HepG2 (cell line): ENCODE data around the gene MME.

Experiments
- KLF13 ChIP-seq: sonication (generic); formaldehyde crosslinking; IDR thresholded peaks from 2 replicates; pipeline ENCODE4 v1.4.0; 2020; ENCODE audit warnings: mild to moderate bottlenecking, missing genetic modification reagents
- POLR2A ChIP-seq, 2 experiments: IDR thresholded peaks; 2 replicates each; pipeline ENCODE4 v1.6.1; 2011; ENCODE audit warnings: low read depth in 2 of 2, low read length in 2 of 2, mild to moderate bottlenecking in 1 of 2, moderate library complexity in 1 of 2; ENCODE audit not compliant: insufficient read depth in 1 of 2
- ZNF431 ChIP-seq: sonication (generic); formaldehyde crosslinking; IDR thresholded peaks from 2 replicates; pipeline ENCODE4 v1.9.0; 2022; ENCODE audit warnings: missing genetic modification reagents, low read depth, mild to moderate bottlenecking, borderline replicate concordance
- ZNF530 ChIP-seq: sonication (generic); formaldehyde crosslinking; IDR thresholded peaks from 2 replicates; pipeline ENCODE4 v1.5.0; 2020; ENCODE audit warnings: low read depth, mild to moderate bottlenecking, missing genetic modification reagents
- TF ChIP-seq, protein P1 (sequence below): sonication (generic); formaldehyde crosslinking; IDR thresholded peaks from 2 replicates; pipeline ENCODE4 v1.5.0; 2020; ENCODE audit warnings: missing genetic modification reagents

DNA sequence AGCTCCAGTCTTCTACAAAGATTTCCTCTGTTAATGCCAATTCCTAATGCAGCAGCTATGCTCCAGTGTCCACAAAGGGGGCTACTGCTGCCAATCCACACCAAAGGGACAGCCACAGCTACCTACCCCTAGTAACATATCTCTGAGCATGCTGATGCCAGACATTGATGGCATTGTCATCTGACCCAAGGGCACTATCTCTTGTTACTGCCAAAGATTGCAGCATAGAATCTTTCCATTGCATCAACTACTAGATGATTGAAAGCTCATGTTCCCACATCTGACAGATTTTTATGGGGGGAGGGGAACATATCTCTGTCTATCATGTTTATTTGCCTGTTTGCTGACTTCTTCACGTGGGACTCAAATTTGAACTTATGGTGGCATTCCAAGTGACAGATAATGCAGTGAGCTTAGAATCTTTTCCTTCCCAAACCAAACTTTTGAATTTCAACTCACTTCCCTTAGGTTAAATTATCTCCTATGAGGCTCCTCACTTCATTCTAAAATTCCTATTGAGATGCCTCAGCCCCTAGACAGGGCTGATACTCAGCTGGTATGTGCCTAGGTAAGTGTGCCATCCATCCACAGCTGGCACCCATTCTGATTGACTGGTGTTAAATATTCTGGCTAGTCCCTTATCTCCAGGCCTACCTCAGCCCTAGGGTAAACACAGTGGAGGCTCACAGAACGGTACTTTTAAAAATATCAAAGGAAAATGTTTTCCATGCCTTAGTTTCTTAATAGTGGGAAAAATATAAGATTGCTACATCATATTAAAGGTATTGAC is 113.0 kb downstream of the MME start:
- TF ChIP-seq, protein P1, sequence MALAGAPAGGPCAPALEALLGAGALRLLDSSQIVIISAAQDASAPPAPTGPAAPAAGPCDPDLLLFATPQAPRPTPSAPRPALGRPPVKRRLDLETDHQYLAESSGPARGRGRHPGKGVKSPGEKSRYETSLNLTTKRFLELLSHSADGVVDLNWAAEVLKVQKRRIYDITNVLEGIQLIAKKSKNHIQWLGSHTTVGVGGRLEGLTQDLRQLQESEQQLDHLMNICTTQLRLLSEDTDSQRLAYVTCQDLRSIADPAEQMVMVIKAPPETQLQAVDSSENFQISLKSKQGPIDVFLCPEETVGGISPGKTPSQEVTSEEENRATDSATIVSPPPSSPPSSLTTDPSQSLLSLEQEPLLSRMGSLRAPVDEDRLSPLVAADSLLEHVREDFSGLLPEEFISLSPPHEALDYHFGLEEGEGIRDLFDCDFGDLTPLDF, result no peak
- no peak for TF ChIP-seq ZNF431 (CRISPR knock-in tag)
- TF ChIP-seq KLF13 (CRISPR knock-in tag), result no peak
- no peak for TF ChIP-seq ZNF530 (CRISPR knock-in tag)
- no peak for TF ChIP-seq POLR2A (IDR thresholded peaks at IDR 0.05; ENCODE audit: insufficient read depth in 1 of 2, low read depth in 2 of 2, low read length in 2 of 2)
